H9 (cell line): ENCODE results near the gene SCUBE1. TPM values are rescaled to one million over a fixed set of nuclear protein-coding genes. Genes with fewer than 3 reads are reported as not detected.

Source experiments
- DNase-seq: peaks from one replicate; pipeline ENCODE4 v3.0.0-alpha.2; 2017
- H2AFZ ChIP-seq: one replicate; pipeline ENCODE4 v1.6.1; 2013; ENCODE audit warnings: mild to moderate bottlenecking, low read length, control low read depth, moderate library complexity
- H2AK5ac ChIP-seq: 2 replicates; pipeline ENCODE4 v1.6.1; 2013; ENCODE audit warnings: low read length, control low read depth, mixed read lengths; ENCODE audit not compliant: insufficient read length
- H2BK120ac ChIP-seq: one replicate; pipeline ENCODE4 v1.6.1; 2013; ENCODE audit warnings: low read depth, mild to moderate bottlenecking, low read length, control low read depth, inconsistent platforms; ENCODE audit not compliant: poor library complexity, severe bottlenecking
- H2BK12ac ChIP-seq: 2 replicates; pipeline ENCODE4 v1.6.1; 2013; ENCODE audit warnings: low read length, control low read depth, mixed read lengths, low read depth; ENCODE audit not compliant: insufficient read length
- H2BK15ac ChIP-seq: 2 replicates; pipeline ENCODE4 v1.6.1; 2013; ENCODE audit warnings: low read depth, low read length, control low read depth
- H2BK20ac ChIP-seq: one replicate; pipeline ENCODE4 v1.6.1; 2013; ENCODE audit warnings: low read depth, mild to moderate bottlenecking, low read length, control low read depth, inconsistent platforms; ENCODE audit not compliant: poor library complexity, severe bottlenecking
- H2BK5ac ChIP-seq: 2 replicates; pipeline ENCODE4 v1.6.1; 2013; ENCODE audit warnings: low read length, control low read depth, mixed read lengths; ENCODE audit not compliant: insufficient read length
- H3K14ac ChIP-seq: 2 replicates; pipeline ENCODE4 v1.6.1; 2013; ENCODE audit warnings: low read length, control low read depth; ENCODE audit not compliant: insufficient read depth
- H3K18ac ChIP-seq: 2 replicates; pipeline ENCODE4 v1.6.1; 2013; ENCODE audit warnings: low read depth, mild to moderate bottlenecking, mixed read lengths, low read length, control low read depth; ENCODE audit not compliant: insufficient read length
- H3K23ac ChIP-seq: 2 replicates; pipeline ENCODE4 v1.6.1; 2013; ENCODE audit warnings: low read length, control low read depth, mixed read lengths, low read depth; ENCODE audit not compliant: insufficient read length
- H3K23me2 ChIP-seq: 2 replicates; pipeline ENCODE4 v1.6.1; 2013; ENCODE audit warnings: low read depth, mild to moderate bottlenecking, mixed read lengths, low read length, control low read depth; ENCODE audit not compliant: insufficient read length, poor library complexity, severe bottlenecking
- H3K27ac ChIP-seq: 2 replicates; pipeline ENCODE4 v1.5.1; 2013; ENCODE audit warnings: low read length, control low read depth, mixed read lengths, low read depth; ENCODE audit not compliant: insufficient read length
- H3K27me3 ChIP-seq: 2 replicates; pipeline ENCODE4 v1.6.1; 2013; ENCODE audit warnings: low read length, control low read depth, inconsistent platforms; ENCODE audit not compliant: insufficient read depth
- H3K4ac ChIP-seq: 2 replicates; pipeline ENCODE4 v1.6.1; 2013; ENCODE audit warnings: low read depth, mild to moderate bottlenecking, control low read depth, inconsistent platforms, low read length, moderate library complexity
- H3K4me1 ChIP-seq: 2 replicates; pipeline ENCODE4 v1.6.1; 2013; ENCODE audit warnings: low read length, control low read depth, inconsistent platforms; ENCODE audit not compliant: insufficient read depth
- H3K4me2 ChIP-seq: 2 replicates; pipeline ENCODE4 v1.6.1; 2013; ENCODE audit warnings: low read length, control low read depth, mixed read lengths; ENCODE audit not compliant: insufficient read length, insufficient read depth
- H3K56ac ChIP-seq: 2 replicates; pipeline ENCODE4 v1.6.1; 2013; ENCODE audit warnings: low read depth, mild to moderate bottlenecking, mixed read lengths, low read length, control low read depth; ENCODE audit not compliant: insufficient read length
- H3K79me1 ChIP-seq: 2 replicates; pipeline ENCODE4 v1.6.1; 2013; ENCODE audit warnings: low read depth, mild to moderate bottlenecking, moderate library complexity, low read length, control low read depth, inconsistent platforms; ENCODE audit not compliant: insufficient read depth, poor library complexity, severe bottlenecking
- H3K79me2 ChIP-seq: 2 replicates; pipeline ENCODE4 v1.6.1; 2013; ENCODE audit warnings: low read length, control low read depth, inconsistent platforms; ENCODE audit not compliant: insufficient read depth
- H3K9ac ChIP-seq: 2 replicates; pipeline ENCODE4 v1.6.1; 2013; ENCODE audit warnings: low read length, control low read depth, mixed read lengths; ENCODE audit not compliant: insufficient read length; ENCODE audit errors: extremely low read depth
- H3K9me3 ChIP-seq: one replicate; pipeline ENCODE4 v1.6.1; 2013; ENCODE audit warnings: low read depth, low read length, inconsistent platforms; ENCODE audit not compliant: control insufficient read depth
- H3T11ph ChIP-seq: one replicate; pipeline ENCODE4 v1.6.1; 2013; ENCODE audit warnings: mild to moderate bottlenecking, low read length, control low read depth, inconsistent platforms
- H4K20me1 ChIP-seq: one replicate; pipeline ENCODE4 v1.6.1; 2013; ENCODE audit not compliant: control insufficient read depth, insufficient read length, insufficient read depth
- H4K5ac ChIP-seq: 2 replicates; pipeline ENCODE4 v1.6.1; 2013; ENCODE audit warnings: low read depth, mild to moderate bottlenecking, mixed read lengths, low read length, control low read depth; ENCODE audit not compliant: insufficient read length
- H4K8ac ChIP-seq: replicated peaks from 2 replicates; pipeline ENCODE4 v1.6.1; 2013; ENCODE audit warnings: low read length, control low read depth, mixed read lengths, low read depth; ENCODE audit not compliant: insufficient read length
- H4K91ac ChIP-seq: 2 replicates; pipeline ENCODE4 v1.6.1; 2013; ENCODE audit warnings: low read depth, mild to moderate bottlenecking, moderate library complexity, mixed read lengths, low read length, control low read depth; ENCODE audit not compliant: insufficient read length
- H3K27ac Mint-ChIP-seq, 3 experiments: 2 replicates in 2 of 3; 3 replicates in 1 of 3; pipeline ENCODE4 v1.8.0; 2020 to 2021; ENCODE audit warnings: mixed read lengths in 3 of 3, mild to moderate bottlenecking in 1 of 3, moderate library complexity in 1 of 3
- H3K27me3 Mint-ChIP-seq: 2 replicates; pipeline ENCODE4 v1.8.0; 2021; ENCODE audit warnings: low read depth, mild to moderate bottlenecking, moderate library complexity, mixed read lengths
- H3K36me3 Mint-ChIP-seq, 3 experiments: 2 replicates in 2 of 3; 3 replicates in 1 of 3; pipeline ENCODE4 v1.8.0; 2020 to 2021; ENCODE audit warnings: low read depth in 3 of 3, mixed read lengths in 3 of 3; ENCODE audit not compliant: insufficient read depth in 1 of 3
- H3K4me1 Mint-ChIP-seq, 2 experiments: 2 replicates each; pipeline ENCODE4 v1.8.0; 2020; ENCODE audit warnings: mixed read lengths in 2 of 2
- H3K4me3 Mint-ChIP-seq, 2 experiments: 2 replicates in 1 of 2; 3 replicates in 1 of 2; pipeline ENCODE4 v1.8.0; 2020 to 2021; ENCODE audit warnings: mild to moderate bottlenecking in 2 of 2, mixed read lengths in 2 of 2, moderate library complexity in 1 of 2
- H3K9me3 Mint-ChIP-seq, 2 experiments: 2 replicates in 1 of 2; 3 replicates in 1 of 2; pipeline ENCODE4 v1.8.0; 2020; ENCODE audit warnings: mild to moderate bottlenecking in 2 of 2, mixed read lengths in 2 of 2, moderate library complexity in 1 of 2
- WGBS: extraction: QIAGEN DNeasy Blood & Tissue Kit; methylation state at CpG from one replicate; pipeline ENCODE4 v1.1.7; 2013; ENCODE audit warnings: missing lambda C conversion rate, low lambda C conversion rate, mixed read lengths; ENCODE audit not compliant: insufficient read length; ENCODE audit errors: extremely low coverage; 5-methylcytosine and 5-hydroxymethylcytosine counted together
- total RNA-seq: library from RNA; stranded (reverse); gene quantifications from 2 replicates; pipeline ENCODE4 v1.2.1, GENCODE V29; 2021
- TF ChIP-seq, protein P1 (sequence below): fragments of 200-600 bp; sonication (generic); conservative IDR thresholded peaks from 3 replicates; pipeline ENCODE4 v1.8.0; 2021; ENCODE audit warnings: antibody characterized with exemption, mild to moderate bottlenecking

Gene SCUBE1
- total RNA-seq, 1 experiment from 2014 or later, result 1.2 TPM

DNA sequence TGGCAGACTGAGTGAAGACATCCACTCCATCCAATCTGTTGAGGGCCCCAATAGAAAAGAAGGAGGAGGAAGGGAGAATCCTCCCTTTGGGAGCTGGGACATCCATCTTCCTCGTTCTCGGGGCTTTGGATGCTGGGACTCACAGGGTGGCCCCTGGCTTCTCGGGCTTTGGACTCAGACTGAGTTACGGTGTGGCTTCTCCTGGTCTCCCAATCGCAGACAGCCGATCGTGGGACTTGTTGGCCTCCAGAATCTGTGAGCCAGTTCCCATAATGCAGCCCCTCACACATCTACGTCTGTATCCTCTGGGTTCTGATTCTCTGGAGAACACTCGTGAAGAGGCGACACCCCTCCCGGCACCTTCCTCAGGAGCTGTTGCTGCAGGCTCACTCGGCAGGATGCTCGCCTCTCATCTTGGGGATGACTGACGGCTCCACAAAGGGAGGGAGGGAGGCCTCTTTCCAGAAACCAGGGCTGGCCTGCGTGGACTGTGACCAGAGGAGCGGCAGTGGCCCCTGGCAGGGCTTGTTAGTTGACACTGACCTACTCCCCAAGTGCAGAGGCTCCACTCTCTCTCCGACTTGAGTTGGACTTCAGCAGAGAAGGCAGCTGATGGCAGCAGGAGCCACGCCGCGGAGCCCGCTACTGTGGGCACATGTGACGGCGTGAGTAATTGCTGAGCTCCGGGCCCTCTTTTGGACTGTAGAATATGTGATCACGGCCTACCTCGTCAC lies 141.5 kb downstream of the SCUBE1 start:
- H3K27ac Mint-ChIP-seq, result no peak overlapping the region; a peak in 1 of 7 replicates
- H3K23me2 ChIP-seq, result no peaks in the 10 kb centered on the region
- H4K8ac ChIP-seq, result no peak overlapping the region
- no peak overlapping the region for H3K4me3 Mint-ChIP-seq
- H3K36me3 Mint-ChIP-seq, result no peaks in the 10 kb centered on the region
- no peak overlapping the region for H2BK15ac ChIP-seq
- no peak overlapping the region for H3K4me2 ChIP-seq
- no peaks in the 10 kb centered on the region for H3K4me1 ChIP-seq
- H3K56ac ChIP-seq, result no peak overlapping the region
- H4K5ac ChIP-seq, result no peak overlapping the region
- no peaks in the 10 kb centered on the region for H4K20me1 ChIP-seq
- no peak overlapping the region for H2BK12ac ChIP-seq
- no peak overlapping the region for H2AK5ac ChIP-seq
- no peak overlapping the region for H3T11ph ChIP-seq
- TF ChIP-seq, protein P1, sequence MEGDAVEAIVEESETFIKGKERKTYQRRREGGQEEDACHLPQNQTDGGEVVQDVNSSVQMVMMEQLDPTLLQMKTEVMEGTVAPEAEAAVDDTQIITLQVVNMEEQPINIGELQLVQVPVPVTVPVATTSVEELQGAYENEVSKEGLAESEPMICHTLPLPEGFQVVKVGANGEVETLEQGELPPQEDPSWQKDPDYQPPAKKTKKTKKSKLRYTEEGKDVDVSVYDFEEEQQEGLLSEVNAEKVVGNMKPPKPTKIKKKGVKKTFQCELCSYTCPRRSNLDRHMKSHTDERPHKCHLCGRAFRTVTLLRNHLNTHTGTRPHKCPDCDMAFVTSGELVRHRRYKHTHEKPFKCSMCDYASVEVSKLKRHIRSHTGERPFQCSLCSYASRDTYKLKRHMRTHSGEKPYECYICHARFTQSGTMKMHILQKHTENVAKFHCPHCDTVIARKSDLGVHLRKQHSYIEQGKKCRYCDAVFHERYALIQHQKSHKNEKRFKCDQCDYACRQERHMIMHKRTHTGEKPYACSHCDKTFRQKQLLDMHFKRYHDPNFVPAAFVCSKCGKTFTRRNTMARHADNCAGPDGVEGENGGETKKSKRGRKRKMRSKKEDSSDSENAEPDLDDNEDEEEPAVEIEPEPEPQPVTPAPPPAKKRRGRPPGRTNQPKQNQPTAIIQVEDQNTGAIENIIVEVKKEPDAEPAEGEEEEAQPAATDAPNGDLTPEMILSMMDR, result no peak
- peaks cover 15 to 27% of the 10 kb centered on the region in 2 experiments for H3K4me1 Mint-ChIP-seq
- H3K79me1 ChIP-seq, result no peaks in the 10 kb centered on the region
- no peak overlapping the region for H2BK120ac ChIP-seq
- H3K9me3 ChIP-seq, result no peaks in the 10 kb centered on the region
- H3K23ac ChIP-seq, result no peak overlapping the region
- H3K27me3 ChIP-seq, result no peaks in the 10 kb centered on the region
- no peak overlapping the region for H2BK20ac ChIP-seq
- H4K91ac ChIP-seq, result no peak overlapping the region
- H3K79me2 ChIP-seq, result no peaks in the 10 kb centered on the region
- no peak overlapping the region for H2BK5ac ChIP-seq
- H3K27ac ChIP-seq, result no peak overlapping the region
- no peak overlapping the region for H3K14ac ChIP-seq
- H3K9ac ChIP-seq, result no peak overlapping the region
- WGBS, result no CpG with 5 or more reads among the region's 26 CpGs
- H3K9me3 Mint-ChIP-seq, result no peaks in the 10 kb centered on the region
- H3K18ac ChIP-seq, result no peak overlapping the region
- DNase-seq, result no peak
- no peak overlapping the region for H3K4ac ChIP-seq
- no peak overlapping the region for H2AFZ ChIP-seq
- peaks cover 6% of the 10 kb centered on the region for H3K27me3 Mint-ChIP-seq
